ENCODE data around the gene KLHL7. TPM values are rescaled to one million over a fixed set of nuclear protein-coding genes. Genes with fewer than 3 reads are reported as not detected.
"Not testable (repeated sequence)": the region's sequence is repeated elsewhere in the genome, so short reads cannot be mapped to it uniquely, and the experiment has no call there.

The KLHL7 gene
- total RNA-seq, 2 experiments from 2014 or later: 17.1 to 18.2 TPM

GRCh38 chr7:23218196-23218595, 112.6 kb downstream of the KLHL7 start:
- H3K9me3 Mint-ChIP-seq: no peaks in the 10 kb centered on the region
- no peak for DNase-seq
- ChIA-PET POLR2A (interaction anchor here (0.6 to 0.9 kb wide), 2 partner anchors 10 to 350 kb away, joined by 3 to 4 read pairs; no protein-coding TSS in a partner anchor), CTCF (no interaction called here)
- TF ChIP-seq, protein P1, sequence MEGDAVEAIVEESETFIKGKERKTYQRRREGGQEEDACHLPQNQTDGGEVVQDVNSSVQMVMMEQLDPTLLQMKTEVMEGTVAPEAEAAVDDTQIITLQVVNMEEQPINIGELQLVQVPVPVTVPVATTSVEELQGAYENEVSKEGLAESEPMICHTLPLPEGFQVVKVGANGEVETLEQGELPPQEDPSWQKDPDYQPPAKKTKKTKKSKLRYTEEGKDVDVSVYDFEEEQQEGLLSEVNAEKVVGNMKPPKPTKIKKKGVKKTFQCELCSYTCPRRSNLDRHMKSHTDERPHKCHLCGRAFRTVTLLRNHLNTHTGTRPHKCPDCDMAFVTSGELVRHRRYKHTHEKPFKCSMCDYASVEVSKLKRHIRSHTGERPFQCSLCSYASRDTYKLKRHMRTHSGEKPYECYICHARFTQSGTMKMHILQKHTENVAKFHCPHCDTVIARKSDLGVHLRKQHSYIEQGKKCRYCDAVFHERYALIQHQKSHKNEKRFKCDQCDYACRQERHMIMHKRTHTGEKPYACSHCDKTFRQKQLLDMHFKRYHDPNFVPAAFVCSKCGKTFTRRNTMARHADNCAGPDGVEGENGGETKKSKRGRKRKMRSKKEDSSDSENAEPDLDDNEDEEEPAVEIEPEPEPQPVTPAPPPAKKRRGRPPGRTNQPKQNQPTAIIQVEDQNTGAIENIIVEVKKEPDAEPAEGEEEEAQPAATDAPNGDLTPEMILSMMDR (IDR thresholded peaks at IDR 0.05): no peak
- no peaks in the 10 kb centered on the region for H3K36me3 Mint-ChIP-seq (ENCODE audit: low read depth)
- no peak for ATAC-seq
- H3K4me3 Mint-ChIP-seq: no peak overlapping the region
- H3K4me1 Mint-ChIP-seq (ENCODE audit: low read depth): no peaks in the 10 kb centered on the region
- intact Hi-C loops (cut with micrococcal nuclease): no loop called here
- H3K27ac Mint-ChIP-seq: no peak overlapping the region
- peaks cover 2% of the 10 kb centered on the region for H3K27me3 Mint-ChIP-seq

DNA sequence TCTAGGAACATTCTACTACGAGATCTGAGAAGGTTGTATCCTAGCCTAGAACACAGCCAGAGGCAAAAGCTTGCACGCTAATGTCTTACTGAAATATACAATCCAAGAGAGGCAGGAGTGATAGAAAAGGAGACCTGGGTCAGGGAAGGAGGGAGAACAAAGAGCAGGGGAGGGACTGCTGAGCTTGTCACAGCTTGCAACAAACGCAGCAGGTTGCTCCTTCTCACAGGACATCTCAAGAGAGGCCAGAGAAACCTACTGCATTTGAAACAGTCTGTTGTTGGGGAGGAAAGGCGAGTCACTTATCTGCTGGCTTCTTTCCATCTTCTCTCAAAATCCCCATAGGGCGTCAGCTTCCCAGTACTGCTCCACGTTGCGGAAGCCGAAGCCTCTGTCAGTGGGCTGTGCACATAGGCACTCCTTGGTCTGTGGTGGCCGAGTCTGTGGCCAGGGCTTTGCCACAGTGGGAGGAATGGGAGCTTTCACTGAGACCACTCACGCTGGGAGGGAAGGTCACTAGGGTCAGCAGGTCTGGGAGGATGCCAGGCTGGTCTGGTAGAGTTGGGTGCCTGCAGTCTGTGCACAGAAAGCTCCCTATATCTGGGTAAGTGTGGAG, 115.2 kb downstream of the KLHL7 start:
- Mint-ChIP-seq H3K27ac (no peak overlapping the region), H3K27me3 (peaks cover 6% of the 10 kb centered on the region), H3K9me3 (no peaks in the 10 kb centered on the region), H3K36me3 (ENCODE audit: low read depth) (no peaks in the 10 kb centered on the region), H3K4me1 (ENCODE audit: low read depth) (no peaks in the 10 kb centered on the region), H3K4me3 (no peak overlapping the region)
- DNase-seq: no peak
- intact Hi-C loops (cut with micrococcal nuclease): no loop called here
- POLR2A ChIA-PET: no interaction called here
- ATAC-seq: no peak
- CTCF ChIA-PET: no interaction called here
- TF ChIP-seq, protein P1 (IDR thresholded peaks at IDR 0.05): no peak

GRCh38 chr7:23222439-23223030, 117.0 kb downstream of the KLHL7 start:
- H3K9me3 Mint-ChIP-seq: no peaks in the 10 kb centered on the region
- POLR2A ChIA-PET: no interaction called here
- ATAC-seq: no peak
- H3K27ac Mint-ChIP-seq: no peak overlapping the region
- intact Hi-C loops (cut with micrococcal nuclease): no loop called here
- no peak for DNase-seq
- CTCF ChIA-PET: interaction anchor here (1.1 kb wide), 1 partner anchor 138 kb away, joined by 3 read pairs; no protein-coding TSS in a partner anchor
- H3K27me3 Mint-ChIP-seq: peaks cover 6% of the 10 kb centered on the region
- no peaks in the 10 kb centered on the region for H3K36me3 Mint-ChIP-seq (ENCODE audit: low read depth)
- TF ChIP-seq, protein P1 (IDR thresholded peaks at IDR 0.05): no peak
- H3K4me3 Mint-ChIP-seq: no peak overlapping the region
- H3K4me1 Mint-ChIP-seq (ENCODE audit: low read depth): no peaks in the 10 kb centered on the region

DNA sequence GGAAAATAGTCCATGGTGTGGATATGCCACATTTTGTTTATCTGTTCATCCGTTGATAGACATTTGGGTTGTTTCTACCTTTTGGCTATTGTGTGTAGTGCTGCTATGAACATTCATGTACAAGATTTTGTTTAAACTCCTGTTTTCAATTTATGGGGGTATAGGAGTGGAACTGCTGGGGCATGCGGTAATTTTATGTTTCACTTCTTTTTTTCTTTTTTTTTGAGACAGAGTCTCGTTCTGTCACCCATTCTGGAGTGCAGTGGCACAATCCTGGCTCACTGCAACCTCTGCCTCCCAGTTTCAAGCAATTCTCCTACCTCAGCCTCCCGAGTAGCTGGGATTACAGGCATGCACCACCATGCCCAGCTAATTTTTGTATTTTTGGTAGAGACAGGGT, 118.8 kb downstream of the KLHL7 start:
- H3K4me3 Mint-ChIP-seq; H3K27me3 Mint-ChIP-seq; ATAC-seq; POLR2A ChIA-PET; intact Hi-C loops (cut with micrococcal nuclease); CTCF ChIA-PET; H3K9me3 Mint-ChIP-seq; H3K4me1 Mint-ChIP-seq (ENCODE audit: low read depth); DNase-seq; H3K36me3 Mint-ChIP-seq (ENCODE audit: low read depth); H3K27ac Mint-ChIP-seq: not testable (repeated sequence)

DNA sequence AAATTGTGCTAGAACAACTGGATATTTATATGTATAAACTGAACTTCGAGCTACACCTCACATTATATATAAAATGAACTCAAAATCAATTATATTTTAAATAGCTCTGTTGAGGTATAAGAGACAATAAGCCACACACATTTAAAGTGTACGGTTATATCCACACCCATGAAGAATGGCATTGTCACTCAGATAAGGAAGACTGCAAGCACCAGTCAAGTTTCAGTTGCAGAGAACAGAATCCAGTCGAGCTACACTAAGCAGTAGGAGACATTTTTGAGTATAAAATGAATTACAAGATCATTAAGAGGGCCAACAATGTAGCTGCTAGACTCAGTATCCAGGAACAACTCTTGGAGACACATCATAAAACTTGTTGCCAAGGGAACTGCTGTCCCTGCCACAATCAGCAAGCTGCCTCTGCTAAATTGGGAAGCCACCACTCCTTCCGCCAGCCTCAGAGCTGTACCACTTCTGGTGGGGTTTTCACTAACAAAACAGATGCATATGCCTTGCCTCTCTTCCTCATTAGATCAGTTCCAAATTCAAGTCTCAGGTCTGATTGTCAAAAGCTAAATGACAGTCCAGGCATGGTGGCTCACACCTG, 121.4 kb downstream of the KLHL7 start:
- peaks cover 6% of the 10 kb centered on the region for H3K27me3 Mint-ChIP-seq
- no peaks in the 10 kb centered on the region for H3K4me1 Mint-ChIP-seq (ENCODE audit: low read depth)
- TF ChIP-seq, protein P1 (IDR thresholded peaks at IDR 0.05): no peak
- no peaks in the 10 kb centered on the region for H3K9me3 Mint-ChIP-seq
- ATAC-seq (no peak), DNase-seq (no peak)
- H3K36me3 Mint-ChIP-seq (ENCODE audit: low read depth): no peaks in the 10 kb centered on the region
- no peak overlapping the region for H3K4me3 Mint-ChIP-seq
- CTCF ChIA-PET: no interaction called here
- intact Hi-C loops (cut with micrococcal nuclease): no loop called here
- POLR2A ChIA-PET: interaction anchor here (1.1 kb wide), 1 partner anchor 9 kb away, joined by 3 read pairs; no protein-coding TSS in a partner anchor
- no peak overlapping the region for H3K27ac Mint-ChIP-seq

Other genes with a start within 250 kb of the KLHL7 start
- gene HYCC1, start 91.7 kb upstream of the KLHL7 start, total RNA-seq: 10 to 100 TPM; 17.8 to 18.5 TPM
- gene NUP42, start 76.3 kb downstream of the KLHL7 start, total RNA-seq: 10 to 100 TPM; 30.1 to 32.6 TPM
- 1 to 10 TPM; 1.2 to 1.5 TPM for gene GPNMB, start 141.0 kb downstream of the KLHL7 start, total RNA-seq
- gene MALSU1, start 193.6 kb downstream of the KLHL7 start, total RNA-seq: 100 to 1,000 TPM in 1 of 2 experiments, 10 to 100 TPM in 1; 99.1 to 101 TPM